ENCODE data around the gene FGGY.

DNA sequence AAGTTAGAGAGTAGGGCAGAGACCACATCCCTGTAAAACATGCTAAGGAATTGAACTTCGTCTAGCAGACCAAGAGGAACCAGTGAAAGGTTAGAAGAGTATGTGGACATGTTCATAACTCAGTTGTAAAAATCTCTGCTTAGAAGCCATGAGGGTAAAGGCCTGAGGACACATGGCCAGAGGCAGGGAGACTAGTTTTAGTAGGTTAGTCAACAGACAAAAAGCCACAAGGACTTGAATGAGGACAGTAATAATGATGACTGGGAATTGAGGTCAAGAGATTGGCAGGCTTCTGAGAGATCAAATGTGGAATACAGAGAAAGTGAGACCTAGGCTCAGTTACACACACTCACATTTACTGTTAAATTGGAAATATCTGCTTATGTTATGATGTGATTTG is 312.4 kb downstream of the FGGY start:
- TF ChIP-seq, protein P1, sequence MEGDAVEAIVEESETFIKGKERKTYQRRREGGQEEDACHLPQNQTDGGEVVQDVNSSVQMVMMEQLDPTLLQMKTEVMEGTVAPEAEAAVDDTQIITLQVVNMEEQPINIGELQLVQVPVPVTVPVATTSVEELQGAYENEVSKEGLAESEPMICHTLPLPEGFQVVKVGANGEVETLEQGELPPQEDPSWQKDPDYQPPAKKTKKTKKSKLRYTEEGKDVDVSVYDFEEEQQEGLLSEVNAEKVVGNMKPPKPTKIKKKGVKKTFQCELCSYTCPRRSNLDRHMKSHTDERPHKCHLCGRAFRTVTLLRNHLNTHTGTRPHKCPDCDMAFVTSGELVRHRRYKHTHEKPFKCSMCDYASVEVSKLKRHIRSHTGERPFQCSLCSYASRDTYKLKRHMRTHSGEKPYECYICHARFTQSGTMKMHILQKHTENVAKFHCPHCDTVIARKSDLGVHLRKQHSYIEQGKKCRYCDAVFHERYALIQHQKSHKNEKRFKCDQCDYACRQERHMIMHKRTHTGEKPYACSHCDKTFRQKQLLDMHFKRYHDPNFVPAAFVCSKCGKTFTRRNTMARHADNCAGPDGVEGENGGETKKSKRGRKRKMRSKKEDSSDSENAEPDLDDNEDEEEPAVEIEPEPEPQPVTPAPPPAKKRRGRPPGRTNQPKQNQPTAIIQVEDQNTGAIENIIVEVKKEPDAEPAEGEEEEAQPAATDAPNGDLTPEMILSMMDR (IDR thresholded peaks at IDR 0.05) = no peak
- no peak for TF ChIP-seq POLR2A (IDR thresholded peaks at IDR 0.05)

Data from body of pancreas (tissue), 4 donors.